Measurements from ENCODE around the gene MYH14. TPM values are rescaled to one million over a fixed set of nuclear protein-coding genes. Genes with fewer than 3 reads are reported as not detected.

The MYH14 gene
- total RNA-seq, 1 donor from 2014 or later, result not detected

DNA sequence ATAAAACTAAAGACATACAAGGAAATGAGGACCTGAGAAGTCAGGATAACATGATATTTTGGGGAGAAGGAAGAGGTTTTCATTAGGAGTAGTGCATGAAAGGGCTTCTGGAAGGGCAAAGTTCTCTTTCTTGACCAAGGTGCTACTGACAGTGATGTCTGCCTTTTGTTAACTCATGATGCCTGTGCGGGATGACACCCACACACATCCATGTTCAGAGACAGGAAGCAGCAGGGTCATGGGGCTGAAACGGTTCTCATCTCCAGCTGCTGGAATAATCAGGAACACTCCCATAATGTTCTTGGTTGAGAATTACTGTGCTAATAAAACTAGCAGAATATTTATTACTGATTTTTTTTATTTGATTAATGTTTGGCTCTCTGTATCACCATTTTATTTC is 96.6 kb downstream of the MYH14 start:
- Histone ChIP-seq H3K9me3 (ENCODE audit: insufficient read depth, low read depth, low read length) (no peaks in the 10 kb centered on the region), H3K79me2 (ENCODE audit: insufficient read depth, low read length) (no peaks in the 10 kb centered on the region), H3K36me3 (ENCODE audit: insufficient read depth, low read length) (no peaks in the 10 kb centered on the region), H3K4me2 (ENCODE audit: low read length) (no peak overlapping the region), H3K4me1 (ENCODE audit: insufficient read depth, low read length) (peaks cover 12% of the 10 kb centered on the region), H3K9ac (ENCODE audit: low read length) (no peak overlapping the region), H3K27ac (ENCODE audit: low read depth, low read length) (no peak overlapping the region), H4K20me1 (ENCODE audit: insufficient read depth, low read length) (no peaks in the 10 kb centered on the region), H3K27me3 (ENCODE audit: insufficient read depth, low read length) (no peaks in the 10 kb centered on the region), H2AFZ (ENCODE audit: low read depth, low read length) (no peak overlapping the region), H3K4me3 (ENCODE audit: insufficient read depth, low read depth, low read length) (no peak overlapping the region)
- Mint-ChIP-seq H3K9me3 (ENCODE audit: unreplicated experiment) (peaks cover 22% of the 10 kb centered on the region), H3K27me3 (ENCODE audit: low read depth, unreplicated experiment) (no peaks in the 10 kb centered on the region), H3K4me1 (ENCODE audit: low read depth, unreplicated experiment) (no peaks in the 10 kb centered on the region), H3K4me3 (ENCODE audit: unreplicated experiment) (no peak overlapping the region), H3K27ac (ENCODE audit: unreplicated experiment) (no peak overlapping the region), H3K36me3 (ENCODE audit: low read depth, unreplicated experiment) (no peaks in the 10 kb centered on the region)
- no peak for DNase-seq (ENCODE audit: low read depth)
- TF ChIP-seq EZH2 (IDR thresholded peaks at IDR 0.05; ENCODE audit: insufficient read depth, low read length), result no peak
- TF ChIP-seq CTCF (IDR thresholded peaks at IDR 0.05; ENCODE audit: insufficient read depth, low read depth, low read length), result no peak
- no peak for FAIRE-seq

DNA sequence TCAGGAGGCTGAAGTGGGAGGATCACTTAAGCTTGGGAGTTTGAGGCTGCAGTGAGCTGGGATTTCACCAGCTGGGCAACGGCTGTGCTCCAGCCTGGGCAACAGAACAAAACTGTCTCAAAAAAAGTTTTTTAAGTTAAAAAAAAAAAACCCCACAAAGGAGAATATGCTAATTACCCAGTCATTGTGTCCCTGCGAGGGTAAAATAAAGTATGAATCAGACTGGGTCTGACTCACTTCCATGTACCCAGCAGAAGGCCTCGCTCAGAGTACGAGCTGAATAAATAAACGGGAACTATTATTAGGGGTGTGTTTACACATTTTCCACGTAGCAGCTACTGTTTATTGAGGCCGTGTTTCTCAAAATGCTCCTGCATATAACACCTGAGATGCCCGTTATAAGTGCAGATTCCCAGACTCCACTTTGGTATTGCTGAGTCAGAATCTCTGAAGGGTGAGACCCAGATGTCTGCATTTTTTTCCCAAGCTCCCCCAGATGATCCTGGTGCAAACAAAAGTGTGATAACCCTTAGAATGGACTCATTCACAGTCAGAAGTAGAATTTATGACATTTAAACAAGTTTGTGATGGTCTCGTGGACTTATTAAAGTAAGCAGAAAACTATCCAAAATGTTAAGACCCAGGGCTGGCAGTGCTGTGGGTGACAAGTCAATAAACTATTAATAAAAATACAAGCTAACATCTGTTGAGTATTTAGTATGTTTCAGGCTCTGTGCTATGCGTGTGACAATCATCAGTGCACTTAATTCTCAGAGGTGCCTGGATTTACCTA is 97.6 kb downstream of the MYH14 start:
- H3K36me3 Mint-ChIP-seq (ENCODE audit: low read depth, unreplicated experiment), result no peaks in the 10 kb centered on the region
- H3K27ac Mint-ChIP-seq (ENCODE audit: unreplicated experiment), result no peak overlapping the region
- Histone ChIP-seq H3K9me3 (ENCODE audit: insufficient read depth, low read depth, low read length) (no peaks in the 10 kb centered on the region), H3K4me3 (ENCODE audit: insufficient read depth, low read depth, low read length) (no peak overlapping the region), H3K27me3 (ENCODE audit: insufficient read depth, low read length) (no peaks in the 10 kb centered on the region), H4K20me1 (ENCODE audit: insufficient read depth, low read length) (no peaks in the 10 kb centered on the region), H3K9ac (ENCODE audit: low read length) (no peak overlapping the region), H3K4me1 (ENCODE audit: insufficient read depth, low read length) (peaks cover 12% of the 10 kb centered on the region), H3K4me2 (ENCODE audit: low read length) (peak overlapping the region; percentile 72), H3K36me3 (ENCODE audit: insufficient read depth, low read length) (no peaks in the 10 kb centered on the region), H3K27ac (ENCODE audit: low read depth, low read length) (peak overlapping the region; percentile 16), H2AFZ (ENCODE audit: low read depth, low read length) (peak overlapping the region; percentile 37), H3K79me2 (ENCODE audit: insufficient read depth, low read length) (no peaks in the 10 kb centered on the region)
- TF ChIP-seq EZH2 (IDR thresholded peaks at IDR 0.05; ENCODE audit: insufficient read depth, low read length) (no peak), CTCF (IDR thresholded peaks at IDR 0.05; ENCODE audit: insufficient read depth, low read depth, low read length) (no peak)
- no peak overlapping the region for H3K4me3 Mint-ChIP-seq (ENCODE audit: unreplicated experiment)
- no peaks in the 10 kb centered on the region for H3K4me1 Mint-ChIP-seq (ENCODE audit: low read depth, unreplicated experiment)
- H3K9me3 Mint-ChIP-seq (ENCODE audit: unreplicated experiment), result peaks cover 22% of the 10 kb centered on the region
- peak; percentile 71 for DNase-seq (ENCODE audit: low read depth)
- H3K27me3 Mint-ChIP-seq (ENCODE audit: low read depth, unreplicated experiment), result no peaks in the 10 kb centered on the region
- FAIRE-seq, result no peak

GRCh38 chr19:50301607-50301971 is 98.2 kb downstream of the MYH14 start:
- H3K27me3 Mint-ChIP-seq (ENCODE audit: low read depth, unreplicated experiment), result no peaks in the 10 kb centered on the region

More at GRCh38 chr19:50301607-50301971, 98.2 kb downstream of the MYH14 start:
- Mint-ChIP-seq H3K27ac (ENCODE audit: unreplicated experiment) (no peak overlapping the region), H3K4me1 (ENCODE audit: low read depth, unreplicated experiment) (no peaks in the 10 kb centered on the region), H3K9me3 (ENCODE audit: unreplicated experiment) (peaks cover 22% of the 10 kb centered on the region), H3K36me3 (ENCODE audit: low read depth, unreplicated experiment) (no peaks in the 10 kb centered on the region), H3K4me3 (ENCODE audit: unreplicated experiment) (no peak overlapping the region)
- Histone ChIP-seq H3K9ac (ENCODE audit: low read length) (no peak overlapping the region), H3K4me2 (ENCODE audit: low read length) (no peak overlapping the region), H3K4me1 (ENCODE audit: insufficient read depth, low read length) (peaks cover 12% of the 10 kb centered on the region), H3K27ac (ENCODE audit: low read depth, low read length) (no peak overlapping the region), H3K79me2 (ENCODE audit: insufficient read depth, low read length) (no peaks in the 10 kb centered on the region), H3K36me3 (ENCODE audit: insufficient read depth, low read length) (no peaks in the 10 kb centered on the region), H3K4me3 (ENCODE audit: insufficient read depth, low read depth, low read length) (no peak overlapping the region), H3K9me3 (ENCODE audit: insufficient read depth, low read depth, low read length) (no peaks in the 10 kb centered on the region), H4K20me1 (ENCODE audit: insufficient read depth, low read length) (no peaks in the 10 kb centered on the region), H3K27me3 (ENCODE audit: insufficient read depth, low read length) (no peaks in the 10 kb centered on the region), H2AFZ (ENCODE audit: low read depth, low read length) (no peak overlapping the region)
- DNase-seq (ENCODE audit: low read depth), result no peak
- TF ChIP-seq CTCF (IDR thresholded peaks at IDR 0.05; ENCODE audit: insufficient read depth, low read depth, low read length), result no peak
- no peak for TF ChIP-seq EZH2 (IDR thresholded peaks at IDR 0.05; ENCODE audit: insufficient read depth, low read length)
- no peak for FAIRE-seq
